Measurements from ENCODE around the gene INTS6.
"Not testable (repeated sequence)": the region's sequence is repeated elsewhere in the genome, so short reads cannot be mapped to it uniquely, and the experiment has no call there.

INTS6 gene

DNA sequence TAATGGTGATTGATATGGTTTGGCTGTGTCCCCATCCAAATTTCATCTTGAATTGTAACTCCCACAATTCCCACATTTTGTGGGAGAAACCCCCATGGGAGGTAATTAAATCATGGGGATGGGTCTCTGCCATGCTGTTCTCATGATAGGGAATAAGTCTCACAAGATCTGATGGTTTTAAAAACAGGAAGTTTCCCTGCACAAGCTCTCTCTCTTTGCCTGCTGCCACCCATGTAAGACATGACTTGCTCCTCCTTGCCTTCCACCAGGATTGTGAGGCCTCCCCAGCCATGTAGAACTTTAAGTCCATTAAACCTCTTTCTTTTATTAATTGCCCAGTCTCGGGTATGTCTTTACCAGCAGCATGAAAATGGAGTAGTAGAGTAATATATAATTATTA, 37.5 kb downstream of the INTS6 start:
- not testable (repeated sequence) for DNase-seq (ENCODE audit: low spot score)

DNA sequence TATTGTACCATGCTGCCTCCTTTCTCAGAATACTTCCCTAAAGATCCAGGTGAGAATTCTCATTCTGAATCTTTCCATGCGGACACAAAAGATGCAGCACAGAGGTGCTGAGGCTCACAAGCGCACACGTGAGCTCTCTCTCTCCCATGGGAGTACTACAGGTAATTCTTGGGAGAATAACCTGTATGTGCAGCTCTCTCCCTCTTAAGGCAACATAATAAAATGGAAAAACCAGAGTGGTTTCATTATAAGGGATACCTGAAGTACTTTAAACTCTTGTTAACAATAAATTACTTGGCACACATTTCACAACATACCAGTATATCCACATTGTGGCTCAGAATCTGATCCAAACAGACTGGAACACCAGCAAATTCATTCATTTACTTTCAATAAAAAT, 40.4 kb downstream of the INTS6 start:
- DNase-seq (ENCODE audit: low spot score): no peak

DNA sequence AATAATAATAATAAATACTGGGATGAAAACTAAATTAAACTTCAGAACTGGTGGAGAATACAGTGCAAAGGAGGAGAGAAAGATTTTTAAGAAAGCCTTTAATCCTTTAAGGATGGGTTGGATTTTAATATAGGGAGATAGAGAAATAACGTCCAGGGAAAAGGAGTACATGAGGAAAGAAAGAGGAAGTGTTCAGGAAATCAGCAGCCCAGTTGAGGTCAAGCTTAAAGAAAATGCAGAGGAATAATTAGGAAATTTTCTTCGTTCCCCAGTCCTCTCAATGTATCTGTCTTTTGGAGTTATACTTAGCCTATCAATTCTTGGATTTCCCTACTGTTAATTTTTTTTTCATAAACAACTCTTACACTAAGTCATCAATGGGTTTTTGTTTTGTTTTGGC, 47.7 kb downstream of the INTS6 start:
- no peak for DNase-seq (ENCODE audit: low spot score)

DNA sequence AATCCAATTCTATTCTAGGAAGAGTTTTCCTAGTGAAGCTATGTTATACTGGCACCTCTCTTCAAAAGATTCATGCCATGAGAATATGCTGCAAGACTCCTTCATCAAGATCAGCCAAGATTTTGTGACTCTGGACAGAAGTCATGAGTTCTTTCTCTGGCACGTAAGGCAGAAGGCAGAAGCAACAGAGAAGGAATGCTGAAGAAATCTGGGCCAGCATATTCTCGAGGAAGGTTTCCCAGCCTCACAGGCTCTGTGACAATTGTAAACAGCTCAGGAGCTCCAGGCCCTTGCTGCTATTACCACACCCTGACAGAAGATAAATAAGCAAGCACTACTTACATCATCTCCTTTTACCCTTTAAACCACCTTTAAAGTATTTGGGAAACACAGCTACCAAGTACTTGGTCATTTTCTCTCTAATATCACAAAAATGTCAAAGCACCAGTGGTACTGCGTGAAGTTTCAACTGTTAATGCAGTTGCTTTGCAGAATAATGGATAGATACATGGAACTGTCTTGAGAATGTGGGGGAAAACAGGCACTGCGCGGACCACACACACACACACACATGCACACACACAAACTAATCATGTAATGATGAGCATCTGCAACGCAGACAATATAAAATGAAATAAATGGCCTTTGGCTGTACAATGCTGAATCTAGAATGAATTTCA, 55.4 kb downstream of the INTS6 start:
- peak; percentile 45 for DNase-seq (ENCODE audit: low spot score)

DNA sequence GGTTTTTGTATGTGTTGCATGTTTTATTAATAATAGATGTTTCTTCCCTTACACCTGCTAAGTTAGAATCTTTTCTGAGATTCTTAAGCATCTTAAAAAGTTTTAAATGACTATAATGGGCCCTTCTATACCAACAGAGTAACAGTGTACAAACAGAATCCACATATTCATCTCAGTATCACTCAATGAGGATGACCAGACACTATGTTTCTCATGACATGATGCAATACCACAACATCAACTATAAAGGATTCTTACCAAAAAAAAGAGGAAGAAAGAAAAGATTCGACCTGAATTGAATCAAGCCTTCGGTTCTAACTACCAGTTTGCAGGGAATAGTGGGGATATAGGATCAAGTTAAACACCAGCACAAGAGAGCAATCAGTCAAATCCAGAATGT, 56.5 kb downstream of the INTS6 start:
- DNase-seq (ENCODE audit: low spot score): no peak

DNA sequence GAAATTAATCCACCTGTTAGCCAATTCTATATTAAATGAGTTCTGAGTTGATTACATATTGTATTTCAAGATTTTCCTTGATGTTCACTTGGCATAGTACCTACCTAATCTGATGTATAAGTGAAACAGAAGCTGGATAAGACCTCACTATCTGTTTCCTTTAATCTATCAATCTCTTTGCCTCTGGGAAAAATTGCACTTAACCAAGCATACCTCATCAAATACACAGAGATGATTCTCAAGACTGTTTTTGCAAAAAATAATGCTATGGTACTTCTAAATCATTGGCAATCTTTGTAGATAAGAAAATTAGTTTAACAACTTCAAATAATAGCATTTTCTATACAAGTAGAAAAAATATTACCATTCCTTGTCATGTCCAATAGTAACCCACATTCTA, 58.1 kb downstream of the INTS6 start:
- no peak for DNase-seq (ENCODE audit: low spot score)

DNA sequence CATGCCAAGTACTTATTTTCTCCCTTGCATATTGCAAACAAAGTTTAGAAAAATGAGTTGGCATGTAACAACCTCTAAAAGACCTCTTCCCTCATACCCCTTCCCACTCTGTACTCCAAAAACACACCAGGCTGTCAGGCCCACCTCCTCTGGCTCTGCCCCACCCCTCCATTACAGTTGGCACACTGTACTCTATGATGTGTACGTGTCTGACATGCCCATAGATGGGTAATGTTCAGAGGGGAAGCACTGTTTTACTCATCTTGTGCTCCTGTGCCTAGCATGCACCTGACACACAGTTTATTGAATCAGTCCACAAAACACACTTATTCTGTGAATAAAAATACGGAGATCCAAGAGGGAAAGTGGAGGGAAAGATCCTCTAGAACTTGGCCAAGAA, 67.7 kb downstream of the INTS6 start:
- no peak for DNase-seq (ENCODE audit: low spot score)

DNA sequence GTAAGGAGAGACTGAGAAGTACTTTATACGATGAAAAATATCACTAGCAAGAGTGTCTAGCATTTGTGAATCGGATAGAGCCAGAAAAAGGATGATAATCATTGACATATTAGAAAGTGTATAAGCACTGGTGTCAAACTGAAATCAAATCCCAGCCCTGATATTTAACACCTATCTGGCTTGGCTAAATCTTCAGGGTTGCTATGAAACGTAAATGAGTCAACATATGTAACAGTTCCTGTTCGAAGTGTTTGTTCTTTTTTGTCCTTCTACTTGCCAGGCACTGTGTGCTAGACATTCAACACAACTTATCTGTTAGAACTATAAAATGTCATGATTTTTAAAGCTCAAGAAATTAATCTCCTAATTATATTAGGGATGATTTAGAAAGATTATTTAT, 72.6 kb downstream of the INTS6 start:
- DNase-seq (ENCODE audit: low spot score): no peak

DNA sequence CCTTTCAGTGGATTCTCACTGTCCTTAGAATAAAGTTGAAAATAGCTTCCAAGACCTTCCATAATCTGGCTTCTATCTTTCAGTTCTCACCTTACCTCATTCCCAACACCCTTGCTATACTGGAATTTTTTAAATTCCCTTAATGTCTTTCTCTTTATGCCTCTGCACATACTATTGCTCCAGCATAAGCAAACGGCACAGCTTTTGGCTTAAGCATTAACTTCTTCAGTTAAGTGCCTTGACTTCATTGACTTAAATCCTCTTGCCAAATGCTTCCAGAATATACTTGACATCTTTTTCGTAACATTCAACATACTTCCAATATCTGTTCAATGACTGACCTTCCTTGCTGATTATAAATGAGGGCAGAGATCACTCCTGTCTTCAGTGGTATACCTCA, 79.4 kb downstream of the INTS6 start:
- no peak for DNase-seq (ENCODE audit: low spot score)

DNA sequence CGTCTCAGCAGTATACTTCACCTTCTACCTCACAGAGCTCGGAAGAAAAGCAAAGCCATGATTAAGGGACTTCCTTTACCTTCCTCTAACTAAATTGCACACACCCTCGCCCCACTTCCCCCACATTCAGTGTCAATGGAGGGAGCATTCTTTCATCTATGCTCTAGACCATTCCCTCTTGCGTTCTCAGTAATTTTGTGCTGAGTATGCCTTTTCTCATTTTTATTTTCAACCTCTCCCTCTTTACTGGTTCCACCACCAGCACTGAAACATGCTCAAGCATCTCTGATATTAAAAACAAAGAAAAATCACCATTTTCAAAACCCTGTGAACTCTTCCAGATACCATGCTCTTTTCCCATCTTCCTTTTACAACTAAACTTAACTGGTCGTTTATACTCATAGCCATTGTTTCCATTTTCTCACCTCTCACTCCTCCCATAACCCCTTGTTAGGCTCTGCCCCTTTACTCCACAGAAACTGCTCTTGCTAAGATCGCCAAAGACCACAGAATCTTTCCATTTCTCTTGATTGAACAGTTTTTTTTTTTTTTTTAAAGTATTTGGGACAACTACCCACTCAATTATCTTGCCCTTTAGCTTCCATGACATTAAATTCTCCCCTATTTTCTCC, 81.0 kb downstream of the INTS6 start:
- DNase-seq (ENCODE audit: low spot score): no peak

DNA sequence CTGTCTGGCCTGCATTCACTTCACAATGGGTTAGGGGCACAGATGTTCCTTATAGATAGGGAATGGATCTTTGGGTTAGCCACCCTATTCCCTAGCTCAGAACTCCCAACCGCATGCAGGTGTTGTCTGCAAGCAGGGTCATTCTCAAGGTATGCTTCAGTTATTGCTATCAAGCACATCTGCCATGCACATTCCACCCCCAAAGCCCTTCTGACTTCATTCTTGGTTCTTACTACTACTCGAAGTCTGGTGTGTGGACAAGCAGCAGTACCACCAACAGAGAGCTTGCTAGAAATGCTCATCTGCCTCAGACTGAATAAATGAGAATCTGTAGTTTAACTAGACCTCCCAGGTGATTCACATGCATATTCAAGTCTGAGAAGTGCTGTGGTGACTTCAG, 82.0 kb downstream of the INTS6 start:
- no peak for DNase-seq (ENCODE audit: low spot score)

DNA sequence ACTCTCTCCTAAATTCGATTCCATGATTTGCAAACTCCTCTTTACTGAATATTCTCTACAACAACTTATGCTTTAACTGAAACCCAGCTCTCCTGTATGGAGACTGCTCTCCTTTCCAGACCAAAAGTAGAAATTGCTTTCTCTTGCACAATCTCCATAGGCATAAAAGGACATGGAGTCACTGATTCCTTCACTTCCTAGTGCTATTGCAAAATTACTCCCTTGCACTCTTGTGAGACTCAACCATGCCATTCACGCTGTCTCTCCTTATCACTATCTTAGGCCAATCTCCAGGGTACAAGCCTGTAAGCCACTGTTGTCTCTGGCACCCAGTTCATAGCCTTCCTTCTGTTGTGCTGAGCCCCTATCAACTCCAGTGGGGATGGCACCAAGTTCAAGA, 82.7 kb downstream of the INTS6 start:
- no peak for DNase-seq (ENCODE audit: low spot score)

DNA sequence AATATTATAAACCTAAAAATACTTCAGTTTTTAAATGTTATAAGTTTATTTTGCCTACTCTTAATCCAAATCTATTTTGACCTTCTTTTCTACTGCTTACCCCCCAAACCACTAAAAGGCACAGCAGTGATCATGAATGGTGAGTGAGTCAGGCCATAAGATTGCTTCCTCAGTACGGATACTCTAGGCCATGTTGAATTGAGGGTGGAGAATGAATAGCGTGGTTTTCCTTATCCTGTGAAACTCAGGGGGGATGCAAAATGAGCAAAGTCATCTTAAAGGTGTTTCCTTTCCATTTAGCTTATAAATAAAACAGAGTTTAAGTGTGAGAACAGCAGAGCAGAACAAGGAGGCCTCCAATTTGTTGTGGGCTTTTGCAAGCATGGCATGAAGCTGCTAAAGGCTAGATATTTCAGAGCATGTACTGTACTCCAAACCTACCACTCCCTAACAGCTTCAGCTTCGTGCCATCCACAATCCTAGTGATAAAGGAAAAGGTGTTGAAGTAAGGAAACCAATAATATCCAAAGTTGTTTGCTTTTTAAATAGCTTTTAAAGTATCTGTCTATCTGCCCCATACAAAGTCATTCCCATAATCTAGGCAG, 88.3 kb downstream of the INTS6 start:
- no peak for DNase-seq (ENCODE audit: low spot score)

DNA sequence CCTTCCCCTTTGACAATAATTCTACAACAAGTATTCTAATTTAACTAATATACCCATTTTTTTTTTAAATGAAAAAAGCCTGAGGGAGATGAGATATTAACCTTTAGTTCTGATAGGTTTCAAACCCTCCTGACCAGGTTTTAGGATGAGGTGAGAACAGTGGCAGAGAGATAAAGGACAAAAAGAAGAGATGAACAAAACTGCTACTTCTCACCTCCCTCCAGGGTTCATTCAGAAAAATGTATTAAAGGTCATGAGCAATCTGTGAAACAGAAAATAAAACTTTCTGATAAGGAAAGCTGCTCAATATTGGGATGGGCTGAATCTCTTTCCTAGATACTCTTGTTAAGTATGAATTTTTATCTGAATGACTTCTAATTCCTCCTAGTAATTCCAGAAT, 89.2 kb downstream of the INTS6 start:
- no peak for DNase-seq (ENCODE audit: low spot score)

DNA sequence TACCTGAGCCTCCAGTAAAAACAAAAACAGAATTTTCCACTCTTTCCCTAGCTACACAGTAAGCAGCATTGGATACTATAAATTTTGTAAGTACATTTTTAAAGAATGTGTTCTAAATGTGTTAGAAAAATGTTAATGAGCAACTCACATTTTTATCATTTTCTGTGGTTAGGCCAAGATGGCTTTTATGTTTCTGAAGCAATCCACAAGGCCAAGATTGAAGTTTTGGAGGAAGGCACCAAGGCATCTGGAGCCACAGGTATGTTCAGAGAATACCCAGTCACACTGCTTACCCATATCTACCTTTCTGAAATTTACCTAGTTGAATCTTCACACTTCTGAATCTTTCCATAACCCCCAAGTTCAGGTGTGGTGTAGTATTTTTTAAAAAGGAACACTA, 91.7 kb downstream of the INTS6 start:
- no peak for DNase-seq (ENCODE audit: low spot score)

DNA sequence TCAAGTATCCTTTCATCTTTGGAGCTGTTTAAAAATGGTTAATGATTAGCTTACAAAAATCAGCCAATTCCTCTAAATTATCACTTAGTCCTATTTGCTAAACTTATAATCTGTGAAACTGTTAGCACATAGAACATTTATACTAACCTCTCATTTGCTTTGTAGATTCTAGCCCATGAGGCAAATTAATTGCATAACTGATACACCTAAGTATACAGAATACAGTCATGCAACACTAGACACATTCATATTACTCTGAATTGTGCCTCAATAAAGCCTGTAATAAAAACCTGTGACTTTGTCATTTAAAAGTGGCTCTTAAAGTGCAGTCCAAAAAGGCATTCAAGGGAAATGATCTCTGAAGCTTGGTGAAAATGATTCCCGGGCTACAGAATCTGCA, 92.3 kb downstream of the INTS6 start:
- DNase-seq (ENCODE audit: low spot score): no peak

DNA sequence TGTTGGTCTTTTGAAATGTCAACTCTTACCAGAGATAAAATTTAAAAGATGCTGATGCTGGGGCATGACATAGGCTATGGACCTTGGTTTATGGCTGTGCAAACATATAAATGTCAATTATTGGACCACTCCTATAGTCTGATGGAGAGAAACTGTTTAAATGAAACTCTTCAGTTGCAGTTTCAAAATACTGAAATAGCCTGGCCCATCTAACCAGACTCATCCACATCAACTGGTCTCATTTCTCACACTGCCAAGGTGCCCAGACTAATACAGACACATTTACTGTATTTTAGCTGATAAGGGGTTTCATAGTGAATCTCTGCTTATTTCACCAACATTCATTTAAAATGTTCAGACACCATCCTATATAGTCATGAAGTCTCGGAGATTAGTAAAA, 93.5 kb downstream of the INTS6 start:
- no peak for DNase-seq (ENCODE audit: low spot score)

DNA sequence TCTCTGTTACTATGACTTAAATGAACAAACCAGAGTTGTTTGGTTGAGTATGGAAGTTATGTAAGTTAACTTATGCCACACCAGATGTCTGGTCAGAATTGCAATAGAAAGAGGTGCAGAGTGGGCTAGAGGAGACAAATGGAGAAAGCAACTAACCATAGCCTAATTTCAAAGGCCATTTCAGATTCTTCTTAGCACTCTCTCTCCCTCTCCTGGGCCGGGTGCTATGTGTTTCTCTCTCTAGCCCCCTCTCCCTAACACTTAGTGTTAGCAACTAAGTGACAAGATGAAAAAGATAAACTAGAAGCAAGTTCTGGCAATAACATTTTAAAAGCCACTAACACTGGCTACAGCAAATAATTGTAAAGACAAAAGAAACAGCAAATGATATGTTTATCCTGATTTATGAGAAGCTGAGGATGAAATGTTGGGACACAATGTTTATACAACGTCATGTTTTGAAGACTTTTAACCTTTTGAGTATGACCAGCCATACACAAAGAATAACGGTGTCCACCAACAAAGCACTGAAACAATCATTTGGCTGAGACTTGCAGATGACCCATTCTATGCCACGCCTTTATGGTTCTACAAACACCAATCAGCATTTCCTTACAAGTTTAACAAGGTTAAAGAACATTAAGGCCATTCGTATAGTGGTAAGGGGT, 94.8 kb downstream of the INTS6 start:
- DNase-seq (ENCODE audit: low spot score): no peak

DNA sequence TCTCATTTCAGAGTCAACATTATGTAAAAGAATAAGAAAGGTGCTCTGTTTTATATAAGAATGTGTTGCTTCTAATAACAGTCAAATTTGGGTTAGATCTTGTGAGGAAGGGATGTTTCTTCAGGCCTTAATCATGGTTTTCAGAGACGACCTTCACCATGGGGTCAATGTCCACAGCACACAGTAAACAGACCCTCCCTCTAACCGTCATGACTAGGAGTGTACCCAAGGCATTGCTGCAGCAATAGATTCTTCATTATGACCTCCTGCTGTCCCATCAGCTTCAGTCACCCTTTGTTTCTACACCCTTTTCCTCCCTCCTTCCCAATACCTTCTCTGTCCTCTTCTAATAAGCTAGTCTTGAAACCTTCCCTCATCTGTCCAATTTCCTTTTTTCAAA, 97.6 kb downstream of the INTS6 start:
- no peak for DNase-seq (ENCODE audit: low spot score)

DNA sequence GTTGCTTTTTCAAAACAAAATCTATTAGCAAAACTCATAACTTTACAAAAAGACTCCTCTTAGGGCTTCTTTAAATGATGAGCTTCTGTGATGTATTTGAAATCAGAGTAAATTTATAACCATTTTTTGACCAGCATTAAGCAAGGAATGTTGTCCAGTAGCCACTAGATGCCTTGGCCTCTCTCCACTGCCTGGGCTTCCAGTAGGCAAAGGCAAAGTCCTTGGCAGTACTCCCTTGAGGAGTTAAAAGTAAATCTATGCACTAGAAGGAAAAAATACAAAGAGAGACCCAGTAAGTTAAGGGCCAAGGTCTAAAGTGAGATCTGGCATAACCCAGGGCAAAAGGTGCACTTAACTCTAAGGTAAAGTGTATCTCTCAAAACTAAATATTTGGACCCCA, 103.8 kb downstream of the INTS6 start:
- no peak for DNase-seq (ENCODE audit: low spot score)

DNA sequence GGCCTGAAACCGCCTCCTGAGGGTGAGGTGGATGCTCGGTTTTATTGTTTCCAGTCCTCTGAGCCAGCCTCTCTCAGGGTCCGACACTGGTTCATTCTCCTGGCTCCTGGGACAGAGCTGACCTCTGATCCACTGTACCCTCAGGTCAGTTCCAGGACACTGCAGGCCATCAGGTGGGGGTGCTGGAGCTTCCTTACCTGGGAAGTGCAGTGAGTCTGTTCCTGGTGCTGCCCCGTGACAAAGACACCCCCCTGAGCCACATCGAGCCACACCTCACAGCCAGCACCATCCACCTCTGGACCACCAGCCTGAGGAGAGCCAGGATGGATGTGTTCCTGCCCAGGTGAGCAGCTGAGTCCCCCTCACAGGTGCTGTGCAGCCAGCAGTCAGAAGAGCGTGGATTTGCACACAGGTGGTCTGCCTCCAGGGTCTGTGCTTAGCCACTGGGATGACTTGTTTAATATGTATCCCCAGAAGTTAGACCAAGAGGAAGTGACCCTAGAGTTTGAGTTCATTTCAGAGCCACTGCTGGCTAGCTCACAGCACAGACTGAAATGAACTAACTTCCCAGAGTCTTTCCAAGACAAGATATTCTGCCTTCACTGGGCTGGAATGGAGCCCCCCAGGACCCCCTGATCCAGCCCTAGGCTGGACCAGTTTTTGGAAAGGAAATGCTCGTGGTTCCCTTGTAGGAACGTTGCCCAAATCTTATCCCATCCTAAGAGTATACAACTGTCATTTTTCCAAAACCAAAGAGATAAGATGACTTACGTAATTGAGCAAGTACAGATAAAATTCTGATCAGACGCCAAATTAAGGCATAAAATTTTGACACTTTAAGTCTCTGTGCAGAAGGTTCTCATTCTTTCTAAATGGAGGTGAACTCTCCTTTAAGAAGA, 104.5 kb downstream of the INTS6 start:
- no peak for DNase-seq (ENCODE audit: low spot score)

DNA sequence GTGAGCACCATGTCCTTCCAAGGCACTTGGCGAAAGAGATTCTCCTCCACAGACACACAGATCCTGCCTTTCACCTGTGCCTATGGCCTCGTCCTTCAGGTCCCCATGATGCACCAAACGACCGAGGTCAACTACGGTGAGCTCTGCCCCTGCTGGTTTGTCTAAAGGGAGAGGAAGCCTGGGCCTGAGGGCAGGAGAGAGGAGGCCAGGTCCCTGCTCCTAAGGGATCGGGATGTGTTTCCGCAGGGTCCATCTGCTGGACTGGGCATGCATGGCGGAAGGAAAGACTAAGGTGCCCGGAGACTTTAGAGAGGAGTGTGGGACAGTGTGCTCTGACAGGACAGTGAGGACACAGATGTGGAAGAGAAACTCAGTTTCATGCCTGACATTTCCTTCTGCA, 105.7 kb downstream of the INTS6 start:
- no peak for DNase-seq (ENCODE audit: low spot score)

All from cerebellar cortex (tissue), 1 donor.